GM18870 (cell line): ENCODE results near the gene PIK3CA.
"Not testable (repeated sequence)": the region's sequence is repeated elsewhere in the genome, so short reads cannot be mapped to it uniquely, and the experiment has no call there.

Experiments
- ATAC-seq: cut with Tn5 transposase; IDR thresholded peaks from one replicate; pipeline ENCODE4 v1.9.1; 2021; ENCODE audit warnings: moderate library complexity; ENCODE audit not compliant: unreplicated experiment

Gene PIK3CA

DNA sequence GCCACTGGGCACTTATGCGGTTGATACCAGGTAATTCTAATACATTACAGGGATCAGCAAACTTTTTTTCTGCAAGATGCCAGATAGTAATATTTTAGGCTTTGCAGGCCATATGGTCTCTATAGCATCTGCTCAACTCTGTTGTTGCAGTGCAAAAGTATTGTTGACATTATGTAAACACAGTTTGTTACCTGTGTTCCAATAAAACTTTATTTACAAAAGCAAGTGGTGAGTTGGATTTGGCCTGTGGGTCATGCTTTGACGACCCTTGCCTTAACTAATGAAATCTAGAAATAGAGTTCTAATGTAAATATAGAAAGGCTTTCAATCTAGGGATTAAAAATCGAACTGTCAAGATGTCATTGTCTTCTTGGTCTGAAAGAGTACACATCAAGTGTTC is 44.4 kb downstream of the PIK3CA start:
- no peak for ATAC-seq

DNA sequence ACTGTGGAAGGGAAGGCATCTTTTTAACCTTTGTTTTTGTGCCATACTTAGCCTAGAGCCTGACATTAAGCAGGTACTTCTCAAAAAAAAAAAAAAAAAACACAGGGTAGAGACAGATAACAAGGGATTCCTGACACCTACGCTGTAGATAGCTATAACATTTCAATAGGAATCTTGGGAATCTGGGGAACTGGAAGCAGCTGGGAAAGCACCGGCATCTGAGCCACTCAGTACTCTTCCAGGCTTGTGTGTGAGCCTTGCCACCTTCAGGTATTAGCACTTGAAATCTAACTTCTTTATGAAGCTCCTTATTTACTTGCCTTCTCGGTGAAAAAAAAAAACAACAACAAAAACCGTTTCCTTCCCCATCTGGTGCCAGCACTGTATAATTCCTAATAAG is 46.8 kb downstream of the PIK3CA start:
- ATAC-seq, result no peak

DNA sequence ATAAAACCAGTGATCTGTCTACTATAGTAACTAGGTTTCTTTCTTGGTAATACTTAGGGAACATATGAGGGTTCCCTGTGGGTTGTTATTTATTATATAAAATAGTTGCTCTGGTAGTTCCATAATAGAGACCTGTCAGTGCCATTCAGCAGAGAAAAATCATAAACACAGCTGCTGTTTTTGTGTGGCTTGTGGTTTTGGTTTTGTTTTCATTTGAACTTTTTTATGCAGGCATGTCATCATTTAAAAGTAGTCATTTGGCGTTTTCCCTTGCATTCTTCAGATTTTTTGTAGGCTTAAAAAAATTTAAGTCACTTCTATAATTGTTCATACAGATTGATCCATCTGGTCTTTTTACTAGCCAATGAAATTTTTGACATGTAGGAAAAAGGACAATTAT is 47.9 kb downstream of the PIK3CA start:
- ATAC-seq, result peak; percentile 93

DNA sequence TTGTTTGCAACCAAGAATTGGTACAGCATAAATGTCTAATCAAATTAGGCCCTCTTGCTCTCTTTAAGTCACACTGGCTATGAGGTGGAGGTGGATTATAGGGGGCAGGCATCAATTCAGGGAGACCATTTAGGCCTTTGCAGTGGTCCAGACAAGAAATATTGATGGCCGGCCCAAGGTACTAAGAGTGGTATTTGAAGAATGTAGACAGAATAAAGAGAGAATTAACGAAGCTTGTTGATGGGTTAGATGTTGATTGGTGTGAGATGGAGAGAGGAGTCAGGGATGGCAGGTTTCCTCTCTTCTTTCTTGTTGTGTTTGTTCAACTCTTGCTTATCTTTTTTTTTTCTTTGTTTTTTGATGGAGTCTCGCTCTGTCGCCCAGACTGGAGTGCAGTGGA is 48.5 kb downstream of the PIK3CA start:
- ATAC-seq, result no peak

DNA sequence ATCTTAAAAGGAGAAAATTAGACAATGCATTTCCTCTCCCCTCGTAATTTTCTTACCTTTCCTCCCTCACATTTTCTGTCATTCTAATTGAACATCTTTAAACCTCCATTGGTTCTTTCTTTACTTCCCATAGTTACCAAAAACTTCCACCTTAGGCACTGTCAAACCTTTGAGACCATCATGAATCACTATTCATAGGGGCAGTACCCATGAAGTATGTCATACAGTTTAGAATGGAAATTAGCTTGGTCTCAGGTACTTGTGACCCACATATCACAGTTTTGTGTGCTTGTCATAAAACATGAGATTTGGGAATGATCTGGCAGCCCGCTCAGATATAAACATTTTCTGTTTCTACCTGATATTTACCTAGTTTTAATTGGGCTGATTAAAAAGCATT is 52.6 kb downstream of the PIK3CA start:
- ATAC-seq, result no peak

DNA sequence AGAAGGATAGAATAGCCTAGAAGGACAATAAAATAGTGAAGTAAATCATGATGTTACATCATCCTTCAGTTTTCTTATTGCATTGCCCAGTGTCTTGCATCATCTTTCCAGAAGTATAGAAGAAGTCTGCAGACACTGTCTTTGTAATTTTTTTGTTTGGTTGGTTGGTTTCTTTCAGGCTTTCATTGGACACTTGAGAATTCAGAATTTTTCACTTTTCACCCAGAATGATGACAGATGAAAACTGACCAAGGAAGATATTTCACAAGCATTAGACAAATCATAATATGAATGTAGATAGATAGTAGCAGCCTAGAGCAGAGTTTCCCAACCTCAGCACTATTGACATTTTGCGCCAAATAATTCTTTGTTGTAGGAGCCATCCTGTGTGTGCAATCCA is 67.4 kb downstream of the PIK3CA start:
- not testable (repeated sequence) for ATAC-seq

DNA sequence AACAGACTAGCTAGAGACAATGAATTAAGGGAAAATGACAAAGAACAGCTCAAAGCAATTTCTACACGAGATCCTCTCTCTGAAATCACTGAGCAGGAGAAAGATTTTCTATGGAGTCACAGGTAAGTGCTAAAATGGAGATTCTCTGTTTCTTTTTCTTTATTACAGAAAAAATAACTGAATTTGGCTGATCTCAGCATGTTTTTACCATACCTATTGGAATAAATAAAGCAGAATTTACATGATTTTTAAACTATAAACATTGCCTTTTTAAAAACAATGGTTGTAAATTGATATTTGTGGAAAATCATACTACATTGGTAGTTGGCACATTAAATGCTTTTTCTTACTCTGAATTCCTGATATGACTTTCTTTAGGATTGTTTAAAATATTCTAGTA is 70.1 kb downstream of the PIK3CA start:
- ATAC-seq, result not testable (repeated sequence)

DNA sequence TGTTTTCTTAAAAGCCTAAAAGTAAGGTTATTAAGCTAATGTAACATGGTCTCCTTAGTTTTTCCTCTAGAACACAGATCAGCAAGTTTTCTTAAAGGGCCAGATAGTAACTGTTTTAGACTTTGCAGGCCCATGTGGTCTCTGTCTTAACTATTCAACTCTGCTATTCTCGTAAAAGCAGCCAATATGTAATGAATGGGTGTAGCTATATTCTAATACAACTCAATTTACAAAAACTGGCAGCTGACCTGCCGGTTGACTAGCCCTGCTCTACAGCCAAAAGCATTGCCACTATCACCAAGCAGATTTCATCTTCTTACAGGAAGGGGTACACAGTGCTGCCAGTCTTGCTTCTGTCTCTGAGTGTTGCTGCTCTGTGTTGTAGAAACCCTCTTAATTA is 75.4 kb downstream of the PIK3CA start:
- no peak for ATAC-seq

DNA sequence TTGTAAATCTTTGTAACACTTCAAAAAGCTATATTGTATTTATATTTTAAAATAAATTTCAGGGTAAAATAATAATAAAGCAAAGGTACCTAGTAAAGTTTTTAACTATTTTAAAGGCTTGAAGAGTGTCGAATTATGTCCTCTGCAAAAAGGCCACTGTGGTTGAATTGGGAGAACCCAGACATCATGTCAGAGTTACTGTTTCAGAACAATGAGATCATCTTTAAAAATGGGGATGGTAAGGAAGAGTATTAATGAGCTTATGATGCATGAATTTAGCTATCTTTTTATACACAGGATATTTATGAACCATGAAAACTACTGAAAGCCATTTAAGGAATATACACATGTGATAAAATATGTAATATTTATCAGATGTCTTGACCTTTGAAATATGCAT is 76.4 kb downstream of the PIK3CA start:
- ATAC-seq, result no peak

DNA sequence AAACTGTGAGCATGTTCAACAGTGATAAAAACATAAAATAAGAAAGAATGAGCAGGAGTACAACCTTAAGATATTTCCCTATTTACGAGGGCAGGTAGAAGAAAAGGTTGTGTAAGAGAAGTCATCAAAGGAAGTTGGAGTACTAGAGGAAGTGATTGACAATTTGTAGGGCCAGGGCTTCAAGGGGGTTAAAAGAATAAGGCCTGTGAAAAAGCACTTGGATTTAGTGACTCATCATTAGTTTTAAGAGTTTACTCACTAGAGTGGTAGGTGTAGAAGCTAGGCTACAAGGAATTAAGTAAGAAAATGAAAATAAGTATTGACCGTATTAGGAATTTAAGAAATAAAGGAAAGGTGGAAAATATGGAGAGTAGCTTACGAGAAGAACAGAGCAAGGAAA is 79.2 kb downstream of the PIK3CA start:
- ATAC-seq, result no peak

DNA sequence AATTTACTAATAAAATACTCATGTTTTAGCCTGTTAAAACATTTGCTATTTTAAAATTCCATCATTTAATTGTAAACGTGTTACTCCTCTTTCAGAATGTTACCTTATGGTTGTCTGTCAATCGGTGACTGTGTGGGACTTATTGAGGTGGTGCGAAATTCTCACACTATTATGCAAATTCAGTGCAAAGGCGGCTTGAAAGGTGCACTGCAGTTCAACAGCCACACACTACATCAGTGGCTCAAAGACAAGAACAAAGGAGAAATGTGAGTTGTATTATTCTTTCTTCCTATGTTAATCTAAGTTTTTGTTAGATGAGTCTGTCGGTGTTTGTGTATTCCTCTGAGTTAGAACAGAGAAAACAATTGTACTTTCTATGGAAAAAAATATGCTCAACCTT is 81.0 kb downstream of the PIK3CA start:
- no peak for ATAC-seq

DNA sequence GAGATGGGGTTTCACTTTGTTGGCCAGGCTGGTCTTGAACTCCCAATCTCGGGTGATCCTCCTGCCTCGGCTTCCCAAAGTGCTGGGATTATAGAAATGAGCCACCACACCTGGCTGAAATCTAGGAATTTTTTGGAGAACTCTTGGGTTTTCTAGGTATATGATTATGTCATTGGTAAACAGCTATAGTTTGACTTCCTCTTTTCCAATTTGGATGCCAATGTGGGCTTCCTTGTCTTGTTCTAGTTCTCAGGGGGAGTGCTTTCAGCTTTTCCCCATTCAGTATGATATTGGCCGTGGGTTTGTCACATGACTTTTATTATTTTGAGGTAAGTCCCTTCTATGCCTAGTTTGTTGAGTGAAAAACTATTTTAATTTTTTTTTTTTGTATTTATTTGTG is 84.9 kb downstream of the PIK3CA start:
- ATAC-seq, result no peak

DNA sequence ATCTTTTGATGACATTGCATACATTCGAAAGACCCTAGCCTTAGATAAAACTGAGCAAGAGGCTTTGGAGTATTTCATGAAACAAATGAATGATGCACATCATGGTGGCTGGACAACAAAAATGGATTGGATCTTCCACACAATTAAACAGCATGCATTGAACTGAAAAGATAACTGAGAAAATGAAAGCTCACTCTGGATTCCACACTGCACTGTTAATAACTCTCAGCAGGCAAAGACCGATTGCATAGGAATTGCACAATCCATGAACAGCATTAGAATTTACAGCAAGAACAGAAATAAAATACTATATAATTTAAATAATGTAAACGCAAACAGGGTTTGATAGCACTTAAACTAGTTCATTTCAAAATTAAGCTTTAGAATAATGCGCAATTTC is 86.0 kb downstream of the PIK3CA start:
- ATAC-seq, result no peak

DNA sequence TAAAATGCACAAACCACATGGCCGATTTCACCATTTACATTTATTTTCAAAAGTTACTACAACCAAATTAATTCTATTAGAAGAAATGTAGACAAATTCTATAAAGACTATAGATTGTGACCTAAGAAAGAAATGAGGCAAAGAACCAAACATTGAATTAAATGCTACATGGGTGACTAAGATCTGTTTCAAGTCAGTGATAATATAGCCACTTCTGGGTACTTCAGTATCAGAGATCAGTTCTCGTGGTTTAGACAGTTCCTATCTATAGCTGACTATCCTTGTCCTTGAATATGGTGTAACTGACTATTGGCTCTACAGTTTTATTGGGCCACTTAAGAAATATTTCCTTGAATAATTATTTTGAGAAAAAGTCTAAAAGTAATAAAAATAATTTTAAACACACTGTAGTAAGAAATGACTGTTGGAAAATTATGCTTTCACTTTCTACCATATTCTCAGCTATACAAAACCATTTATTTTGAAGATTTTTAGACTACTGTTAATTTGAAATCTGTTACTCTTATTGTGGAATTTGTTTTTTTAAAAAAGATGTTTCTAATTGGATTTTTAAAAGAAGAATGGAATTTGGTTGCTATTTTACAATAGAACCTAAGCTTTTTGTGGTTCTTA is 88.6 kb downstream of the PIK3CA start:
- ATAC-seq, result peak; percentile 82

DNA sequence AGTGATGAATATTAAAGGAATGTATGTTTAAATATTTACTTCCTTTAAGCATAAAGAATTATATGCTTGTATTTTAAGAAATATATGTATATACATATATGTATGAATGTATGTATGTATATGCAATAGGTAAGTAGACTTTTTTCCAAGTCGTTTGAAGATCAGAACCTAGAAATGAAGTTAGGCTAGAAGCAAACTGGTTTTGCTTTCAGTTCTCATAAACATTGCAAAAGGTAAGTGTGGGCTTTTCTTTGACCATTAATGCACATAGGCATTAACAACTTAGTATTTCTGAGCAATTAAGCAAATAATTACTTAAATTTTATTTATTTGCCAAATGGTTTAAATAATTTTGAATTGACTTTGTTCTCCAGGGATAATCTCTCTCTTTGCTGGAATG is 92.1 kb downstream of the PIK3CA start:
- not testable (repeated sequence) for ATAC-seq

DNA sequence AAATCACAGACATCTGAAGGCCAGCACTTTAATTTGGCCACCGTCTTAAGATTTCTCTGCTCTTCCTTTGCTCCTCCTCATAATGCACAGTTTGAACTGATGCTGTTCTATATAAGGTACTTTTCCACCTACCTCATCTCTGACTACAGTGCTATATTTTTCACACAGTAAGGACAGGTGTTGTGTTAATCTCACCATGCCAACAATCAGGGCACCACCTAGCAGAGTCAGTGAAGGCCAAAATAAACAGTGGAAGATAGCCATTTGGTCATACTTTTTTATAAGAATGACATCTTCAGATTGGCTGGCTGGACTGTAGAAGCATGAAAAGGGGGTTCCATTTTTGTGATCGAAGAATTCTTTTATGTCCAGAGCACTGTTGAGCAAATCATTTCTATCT is 94.7 kb downstream of the PIK3CA start:
- ATAC-seq, result not testable (repeated sequence)

DNA sequence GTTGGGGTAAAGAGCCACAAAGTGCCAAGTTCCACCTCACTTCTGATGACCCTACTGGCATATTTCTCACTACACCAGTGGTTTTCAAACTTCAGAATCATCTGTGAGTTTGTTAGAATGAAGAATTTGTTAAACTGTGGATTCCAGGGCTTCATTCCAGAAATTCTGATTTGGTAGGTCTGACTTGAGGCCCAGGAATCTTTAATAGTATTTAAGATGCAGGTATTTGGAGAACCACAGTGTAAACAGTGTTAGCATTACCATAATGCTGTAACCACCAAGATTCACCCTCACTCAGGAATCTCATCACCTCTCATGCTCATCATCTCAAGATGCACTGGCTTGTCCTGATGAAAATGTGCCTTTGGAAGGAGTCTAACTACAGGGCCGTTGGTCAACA is 96.7 kb downstream of the PIK3CA start:
- no peak for ATAC-seq

DNA sequence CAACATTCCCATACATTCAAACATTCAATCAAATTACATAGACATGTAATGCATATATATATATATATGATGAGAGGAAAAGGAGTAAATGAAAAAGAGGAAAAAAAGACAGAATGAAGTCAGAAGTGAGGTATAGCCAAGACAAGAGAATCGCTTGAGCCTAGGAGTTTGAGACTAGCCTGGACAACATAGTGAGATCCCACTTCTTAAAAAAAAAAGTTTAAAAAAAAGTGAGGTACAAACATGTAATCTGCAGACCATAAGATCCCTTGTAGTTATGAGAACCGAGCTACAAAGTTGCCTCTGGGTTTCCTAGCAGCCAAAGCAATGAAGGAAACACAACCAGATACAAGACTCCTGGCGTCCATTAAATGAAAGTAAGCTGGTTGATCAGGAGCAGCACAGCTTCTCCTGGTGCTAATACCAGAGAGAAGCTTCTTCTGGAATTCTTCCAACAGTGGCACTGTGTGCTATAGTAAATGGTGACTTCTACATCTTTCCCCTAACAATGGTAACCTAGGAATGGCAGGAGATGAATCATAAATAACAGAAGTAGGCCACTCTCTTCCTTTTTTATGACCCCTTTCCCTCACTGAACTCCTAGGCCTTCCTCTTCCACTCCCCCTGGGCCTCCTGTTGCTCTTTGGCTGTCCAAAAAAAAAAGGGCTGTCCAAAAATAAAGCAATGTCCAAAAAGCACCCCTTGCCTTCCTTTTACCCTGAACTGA is 99.3 kb downstream of the PIK3CA start:
- no peak for ATAC-seq

DNA sequence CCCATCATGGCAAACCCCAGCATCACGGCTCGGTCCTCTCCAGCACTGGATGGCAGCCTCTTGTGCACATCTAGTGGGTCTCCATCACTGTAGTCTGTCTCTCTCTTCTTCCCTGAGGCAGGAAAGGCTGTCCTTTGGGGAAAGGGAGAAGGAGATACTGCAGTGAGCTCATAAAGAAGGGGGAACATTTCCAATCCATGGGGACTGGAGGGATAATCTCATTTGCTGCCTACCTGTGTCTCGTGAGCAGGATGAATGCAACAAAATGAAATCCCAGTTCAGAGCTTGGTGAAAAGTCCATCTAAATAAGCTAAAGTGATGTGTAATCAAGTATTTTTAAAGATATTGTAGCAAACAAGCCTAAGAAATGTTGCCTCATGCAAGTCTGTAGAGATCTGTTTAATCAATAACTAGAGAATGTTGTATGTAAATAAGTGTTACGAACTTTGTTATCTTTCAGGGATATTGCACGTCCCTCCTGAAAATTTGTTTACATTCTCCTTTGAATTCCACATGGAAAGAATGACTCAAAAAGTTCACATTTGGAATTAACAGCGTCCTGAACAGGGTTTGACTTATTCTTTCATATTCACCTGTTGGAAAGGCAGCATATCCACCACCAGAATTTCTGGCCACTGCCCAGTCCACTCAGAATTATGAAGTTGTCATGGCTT is 102.8 kb downstream of the PIK3CA start, which contains the start of gene KCNMB3:
Gene KCNMB3, minus strand, starts transcription at position 312 of the 674 bp plus-strand sequence. Its CDS starts 124 bp downstream, at position 188.
- ATAC-seq, result no peak

DNA sequence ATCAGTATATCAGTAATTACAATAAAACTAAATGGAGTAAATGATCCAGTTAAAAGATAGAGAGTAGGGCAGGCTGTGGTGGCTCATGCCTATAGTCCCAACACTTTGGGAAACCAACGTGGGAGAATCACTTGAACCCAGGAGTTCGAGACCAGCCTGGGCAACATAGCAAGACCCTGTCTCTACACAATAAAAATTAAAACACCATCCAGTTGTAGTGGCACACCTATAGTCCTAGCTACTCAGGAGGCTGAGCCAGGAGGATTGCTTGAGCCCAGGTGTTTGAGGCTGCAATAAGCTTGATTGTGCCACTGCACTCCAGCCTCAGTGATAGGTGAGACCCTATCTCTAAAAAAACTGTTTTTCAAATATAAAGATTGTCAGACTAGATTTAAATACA is 108.7 kb downstream of the PIK3CA start:
- ATAC-seq, result no peak

DNA sequence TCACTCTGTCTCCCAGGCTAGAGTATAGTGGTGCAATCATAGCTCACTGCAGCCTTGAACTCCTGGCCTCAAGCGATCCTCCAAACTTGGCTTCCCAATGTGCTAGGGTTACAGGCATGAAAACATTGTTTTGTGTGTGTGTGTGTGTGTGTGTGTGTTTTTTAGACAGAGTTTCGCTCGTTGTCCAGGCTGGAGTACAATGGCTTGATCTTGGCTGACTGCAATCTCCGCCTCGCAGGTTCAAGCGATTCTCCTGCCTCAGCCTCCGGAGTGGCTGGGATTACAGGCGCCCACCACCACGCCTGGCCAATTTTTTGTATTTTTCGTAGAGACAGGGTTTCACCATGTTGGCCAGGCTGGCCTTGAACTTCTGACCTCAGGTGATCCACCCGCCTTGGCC is 109.6 kb downstream of the PIK3CA start:
- ATAC-seq, result not testable (repeated sequence)

DNA sequence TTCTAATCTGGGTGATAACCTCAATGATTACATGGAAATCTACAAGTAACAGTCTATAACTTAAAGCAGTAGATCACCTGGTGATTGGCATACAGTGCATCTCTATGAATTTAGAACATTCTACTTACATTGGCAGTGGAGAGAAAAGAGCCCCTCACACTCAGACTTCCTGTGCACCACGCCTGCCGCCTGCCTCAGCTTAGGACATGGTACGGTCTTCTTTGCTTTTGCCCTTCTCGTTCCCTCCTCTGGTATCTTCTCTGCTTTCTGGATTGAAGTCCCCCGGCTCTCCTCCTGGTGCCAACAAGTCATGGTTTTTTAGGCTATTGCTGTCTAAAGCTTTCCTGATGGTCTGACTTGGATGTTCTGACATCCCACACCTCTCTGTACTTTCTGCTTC is 110.7 kb downstream of the PIK3CA start:
- no peak for ATAC-seq
